H9 (cell line): Measurements from ENCODE around the gene PDXDC1. TPM values are rescaled to one million over a fixed set of nuclear protein-coding genes. Genes with fewer than 3 reads are reported as not detected.

Experiments used
- DNase-seq: peaks from one replicate; pipeline ENCODE4 v3.0.0-alpha.2; 2017
- H2AFZ ChIP-seq: one replicate; pipeline ENCODE4 v1.6.1; 2013; ENCODE audit warnings: mild to moderate bottlenecking, low read length, control low read depth, moderate library complexity
- H2AK5ac ChIP-seq: 2 replicates; pipeline ENCODE4 v1.6.1; 2013; ENCODE audit warnings: low read length, control low read depth, mixed read lengths; ENCODE audit not compliant: insufficient read length
- H2BK120ac ChIP-seq: one replicate; pipeline ENCODE4 v1.6.1; 2013; ENCODE audit warnings: low read depth, mild to moderate bottlenecking, low read length, control low read depth, inconsistent platforms; ENCODE audit not compliant: poor library complexity, severe bottlenecking
- H2BK12ac ChIP-seq: 2 replicates; pipeline ENCODE4 v1.6.1; 2013; ENCODE audit warnings: low read length, control low read depth, mixed read lengths, low read depth; ENCODE audit not compliant: insufficient read length
- H2BK15ac ChIP-seq: 2 replicates; pipeline ENCODE4 v1.6.1; 2013; ENCODE audit warnings: low read depth, low read length, control low read depth
- H2BK20ac ChIP-seq: one replicate; pipeline ENCODE4 v1.6.1; 2013; ENCODE audit warnings: low read depth, mild to moderate bottlenecking, low read length, control low read depth, inconsistent platforms; ENCODE audit not compliant: poor library complexity, severe bottlenecking
- H2BK5ac ChIP-seq: 2 replicates; pipeline ENCODE4 v1.6.1; 2013; ENCODE audit warnings: low read length, control low read depth, mixed read lengths; ENCODE audit not compliant: insufficient read length
- H3K14ac ChIP-seq: 2 replicates; pipeline ENCODE4 v1.6.1; 2013; ENCODE audit warnings: low read length, control low read depth; ENCODE audit not compliant: insufficient read depth
- H3K18ac ChIP-seq: 2 replicates; pipeline ENCODE4 v1.6.1; 2013; ENCODE audit warnings: low read depth, mild to moderate bottlenecking, mixed read lengths, low read length, control low read depth; ENCODE audit not compliant: insufficient read length
- H3K23ac ChIP-seq: 2 replicates; pipeline ENCODE4 v1.6.1; 2013; ENCODE audit warnings: low read length, control low read depth, mixed read lengths, low read depth; ENCODE audit not compliant: insufficient read length
- H3K23me2 ChIP-seq: 2 replicates; pipeline ENCODE4 v1.6.1; 2013; ENCODE audit warnings: low read depth, mild to moderate bottlenecking, mixed read lengths, low read length, control low read depth; ENCODE audit not compliant: insufficient read length, poor library complexity, severe bottlenecking
- H3K27ac ChIP-seq: 2 replicates; pipeline ENCODE4 v1.5.1; 2013; ENCODE audit warnings: low read length, control low read depth, mixed read lengths, low read depth; ENCODE audit not compliant: insufficient read length
- H3K27me3 ChIP-seq: 2 replicates; pipeline ENCODE4 v1.6.1; 2013; ENCODE audit warnings: low read length, control low read depth, inconsistent platforms; ENCODE audit not compliant: insufficient read depth
- H3K4ac ChIP-seq: 2 replicates; pipeline ENCODE4 v1.6.1; 2013; ENCODE audit warnings: low read depth, mild to moderate bottlenecking, control low read depth, inconsistent platforms, low read length, moderate library complexity
- H3K4me1 ChIP-seq: 2 replicates; pipeline ENCODE4 v1.6.1; 2013; ENCODE audit warnings: low read length, control low read depth, inconsistent platforms; ENCODE audit not compliant: insufficient read depth
- H3K4me2 ChIP-seq: 2 replicates; pipeline ENCODE4 v1.6.1; 2013; ENCODE audit warnings: low read length, control low read depth, mixed read lengths; ENCODE audit not compliant: insufficient read length, insufficient read depth
- H3K56ac ChIP-seq: 2 replicates; pipeline ENCODE4 v1.6.1; 2013; ENCODE audit warnings: low read depth, mild to moderate bottlenecking, mixed read lengths, low read length, control low read depth; ENCODE audit not compliant: insufficient read length
- H3K79me1 ChIP-seq: 2 replicates; pipeline ENCODE4 v1.6.1; 2013; ENCODE audit warnings: low read depth, mild to moderate bottlenecking, moderate library complexity, low read length, control low read depth, inconsistent platforms; ENCODE audit not compliant: insufficient read depth, poor library complexity, severe bottlenecking
- H3K79me2 ChIP-seq: 2 replicates; pipeline ENCODE4 v1.6.1; 2013; ENCODE audit warnings: low read length, control low read depth, inconsistent platforms; ENCODE audit not compliant: insufficient read depth
- H3K9ac ChIP-seq: 2 replicates; pipeline ENCODE4 v1.6.1; 2013; ENCODE audit warnings: low read length, control low read depth, mixed read lengths; ENCODE audit not compliant: insufficient read length; ENCODE audit errors: extremely low read depth
- H3K9me3 ChIP-seq: one replicate; pipeline ENCODE4 v1.6.1; 2013; ENCODE audit warnings: low read depth, low read length, inconsistent platforms; ENCODE audit not compliant: control insufficient read depth
- H3T11ph ChIP-seq: one replicate; pipeline ENCODE4 v1.6.1; 2013; ENCODE audit warnings: mild to moderate bottlenecking, low read length, control low read depth, inconsistent platforms
- H4K20me1 ChIP-seq: one replicate; pipeline ENCODE4 v1.6.1; 2013; ENCODE audit not compliant: control insufficient read depth, insufficient read length, insufficient read depth
- H4K5ac ChIP-seq: 2 replicates; pipeline ENCODE4 v1.6.1; 2013; ENCODE audit warnings: low read depth, mild to moderate bottlenecking, mixed read lengths, low read length, control low read depth; ENCODE audit not compliant: insufficient read length
- H4K8ac ChIP-seq: replicated peaks from 2 replicates; pipeline ENCODE4 v1.6.1; 2013; ENCODE audit warnings: low read length, control low read depth, mixed read lengths, low read depth; ENCODE audit not compliant: insufficient read length
- H4K91ac ChIP-seq: 2 replicates; pipeline ENCODE4 v1.6.1; 2013; ENCODE audit warnings: low read depth, mild to moderate bottlenecking, moderate library complexity, mixed read lengths, low read length, control low read depth; ENCODE audit not compliant: insufficient read length
- H3K27ac Mint-ChIP-seq, 3 experiments: 2 replicates in 2 of 3; 3 replicates in 1 of 3; pipeline ENCODE4 v1.8.0; 2020 to 2021; ENCODE audit warnings: mixed read lengths in 3 of 3, mild to moderate bottlenecking in 1 of 3, moderate library complexity in 1 of 3
- H3K27me3 Mint-ChIP-seq: 2 replicates; pipeline ENCODE4 v1.8.0; 2021; ENCODE audit warnings: low read depth, mild to moderate bottlenecking, moderate library complexity, mixed read lengths
- H3K36me3 Mint-ChIP-seq, 3 experiments: 2 replicates in 2 of 3; 3 replicates in 1 of 3; pipeline ENCODE4 v1.8.0; 2020 to 2021; ENCODE audit warnings: low read depth in 3 of 3, mixed read lengths in 3 of 3; ENCODE audit not compliant: insufficient read depth in 1 of 3
- H3K4me1 Mint-ChIP-seq, 2 experiments: 2 replicates each; pipeline ENCODE4 v1.8.0; 2020; ENCODE audit warnings: mixed read lengths in 2 of 2
- H3K4me3 Mint-ChIP-seq, 2 experiments: 2 replicates in 1 of 2; 3 replicates in 1 of 2; pipeline ENCODE4 v1.8.0; 2020 to 2021; ENCODE audit warnings: mild to moderate bottlenecking in 2 of 2, mixed read lengths in 2 of 2, moderate library complexity in 1 of 2
- H3K9me3 Mint-ChIP-seq, 2 experiments: 2 replicates in 1 of 2; 3 replicates in 1 of 2; pipeline ENCODE4 v1.8.0; 2020; ENCODE audit warnings: mild to moderate bottlenecking in 2 of 2, mixed read lengths in 2 of 2, moderate library complexity in 1 of 2
- CTCF ChIP-seq: fragments of 200-600 bp; sonication (generic); conservative IDR thresholded peaks from 3 replicates; pipeline ENCODE4 v1.8.0; 2021; ENCODE audit warnings: antibody characterized with exemption, mild to moderate bottlenecking
- WGBS: extraction: QIAGEN DNeasy Blood & Tissue Kit; methylation state at CpG from one replicate; pipeline ENCODE4 v1.1.7; 2013; ENCODE audit warnings: missing lambda C conversion rate, low lambda C conversion rate, mixed read lengths; ENCODE audit not compliant: insufficient read length; ENCODE audit errors: extremely low coverage; 5-methylcytosine and 5-hydroxymethylcytosine counted together
- total RNA-seq: library from RNA; stranded (reverse); gene quantifications from 2 replicates; pipeline ENCODE4 v1.2.1, GENCODE V29; 2021

Gene PDXDC1
- total RNA-seq, 1 experiment from 2014 or later: 112 TPM

DNA sequence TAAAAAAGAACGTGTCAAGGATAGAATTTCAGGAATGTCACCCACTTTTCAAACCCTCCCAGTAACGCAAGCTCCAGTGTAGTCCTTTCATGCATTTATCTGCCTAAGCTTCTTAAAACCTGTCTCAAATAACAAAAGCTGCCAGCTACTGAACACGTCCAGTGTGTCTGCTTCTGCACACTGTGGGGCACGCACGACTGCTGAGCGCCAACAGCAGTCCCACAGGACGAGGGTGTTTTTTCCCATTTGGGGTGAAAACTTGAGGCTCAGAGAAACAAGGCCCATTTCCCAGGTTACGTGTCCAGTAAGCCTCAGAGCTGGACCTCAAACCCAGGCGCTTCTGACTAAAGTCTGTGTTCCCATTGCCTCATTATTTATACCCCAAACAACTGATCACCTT, 63.9 kb downstream of the PDXDC1 start:
- no peak overlapping the region for H2BK15ac ChIP-seq
- no peak overlapping the region for H2BK20ac ChIP-seq
- no peak for TF ChIP-seq CTCF
- no peak overlapping the region for H2AFZ ChIP-seq
- H3K14ac ChIP-seq: no peak overlapping the region
- H2BK120ac ChIP-seq: no peak overlapping the region
- no peak overlapping the region for H2BK12ac ChIP-seq
- Mint-ChIP-seq H3K4me3 (no peak overlapping the region), H3K9me3 (no peaks in the 10 kb centered on the region), H3K4me1 (no peaks in the 10 kb centered on the region), H3K27me3 (no peaks in the 10 kb centered on the region), H3K27ac (peak overlapping the region in 1 of 3 experiments; percentile 51; a peak in 2 of 7 replicates), H3K36me3 (peaks cover 15 to 80% (median 58%) of the 10 kb centered on the region in 3 experiments; a peak in 6 of 7 replicates)
- H3K9ac ChIP-seq: no peak overlapping the region
- H4K91ac ChIP-seq: no peak overlapping the region
- H2AK5ac ChIP-seq: no peak overlapping the region
- no peak overlapping the region for H3K56ac ChIP-seq
- no peaks in the 10 kb centered on the region for H3K4me1 ChIP-seq
- WGBS: no CpG with 5 or more reads among the region's 9 CpGs
- H4K20me1 ChIP-seq: no peaks in the 10 kb centered on the region
- no peaks in the 10 kb centered on the region for H3K27me3 ChIP-seq
- H3K4ac ChIP-seq: no peak overlapping the region
- H3K79me1 ChIP-seq: no peaks in the 10 kb centered on the region
- H4K5ac ChIP-seq: no peak overlapping the region
- no peak overlapping the region for H3K27ac ChIP-seq
- H3K9me3 ChIP-seq: no peaks in the 10 kb centered on the region
- no peak overlapping the region for H3T11ph ChIP-seq
- H3K23ac ChIP-seq: no peak overlapping the region
- H3K23me2 ChIP-seq: no peaks in the 10 kb centered on the region
- no peak overlapping the region for H2BK5ac ChIP-seq
- no peak overlapping the region for H3K4me2 ChIP-seq
- no peak overlapping the region for H4K8ac ChIP-seq
- DNase-seq: no peak
- no peak overlapping the region for H3K18ac ChIP-seq
- H3K79me2 ChIP-seq: no peaks in the 10 kb centered on the region
